ENCODE results near the gene NPAS3.

Gene NPAS3

DNA sequence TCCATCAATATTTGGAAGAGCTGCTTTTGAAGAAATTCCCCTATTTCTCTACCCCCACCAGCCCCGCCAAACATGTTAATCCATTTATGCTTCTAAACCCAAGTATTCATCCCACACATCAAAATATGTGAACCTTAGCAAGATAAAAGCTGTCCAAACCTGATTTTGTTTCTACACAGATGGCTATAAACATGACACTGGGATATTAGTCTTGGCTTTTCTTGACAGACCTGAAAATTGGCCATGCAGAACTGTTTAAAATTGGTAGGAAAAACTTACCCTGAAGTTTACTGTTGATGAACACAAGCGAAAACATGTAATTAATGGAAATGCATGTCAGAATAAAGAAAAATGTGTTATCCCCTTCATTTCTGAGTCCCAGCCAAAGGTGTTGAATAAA, 642.2 kb downstream of the NPAS3 start:
- no peak for DNase-seq (ENCODE audit: low read depth in 2 of 2)

DNA sequence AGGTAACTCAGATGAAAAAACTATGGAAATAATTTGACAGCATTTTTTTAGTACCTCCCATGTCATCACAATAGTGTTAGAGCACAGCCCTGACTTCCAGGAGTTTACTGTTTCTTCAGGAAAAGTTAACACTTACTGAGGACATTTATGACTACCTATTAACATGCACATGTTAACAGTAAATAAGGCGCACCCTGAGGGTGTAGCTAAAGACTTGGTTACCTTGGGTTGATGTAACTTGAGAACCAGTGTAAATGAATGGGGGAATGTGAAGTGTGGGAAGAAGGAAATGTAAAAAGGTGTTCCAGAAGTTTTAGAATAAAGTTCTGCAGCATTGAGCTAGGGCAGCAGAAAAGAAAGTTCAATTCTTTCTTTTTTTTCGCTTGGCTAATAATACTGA, 646.0 kb downstream of the NPAS3 start:
- no peak for DNase-seq (ENCODE audit: low read depth in 2 of 2)

DNA sequence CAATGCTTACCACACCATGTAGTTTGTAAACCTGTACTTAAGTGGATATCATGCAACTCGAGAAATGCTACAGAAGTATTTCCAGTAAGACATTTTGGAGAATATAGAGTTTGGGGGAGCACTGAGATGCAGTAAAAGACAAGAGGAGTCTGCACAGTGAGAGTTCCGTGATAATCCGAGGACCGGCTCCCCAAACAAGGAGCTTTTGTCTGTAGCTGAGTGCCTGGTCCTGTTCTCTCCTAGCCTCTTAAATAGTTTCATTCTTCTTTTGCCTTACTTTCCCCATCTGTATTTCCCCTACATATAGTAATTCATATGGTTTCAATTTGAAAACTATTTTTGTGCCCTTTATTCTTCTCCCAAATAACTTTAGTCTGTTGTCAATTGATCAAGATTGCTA, 648.1 kb downstream of the NPAS3 start:
- no peak for DNase-seq (ENCODE audit: low read depth in 2 of 2)

DNA sequence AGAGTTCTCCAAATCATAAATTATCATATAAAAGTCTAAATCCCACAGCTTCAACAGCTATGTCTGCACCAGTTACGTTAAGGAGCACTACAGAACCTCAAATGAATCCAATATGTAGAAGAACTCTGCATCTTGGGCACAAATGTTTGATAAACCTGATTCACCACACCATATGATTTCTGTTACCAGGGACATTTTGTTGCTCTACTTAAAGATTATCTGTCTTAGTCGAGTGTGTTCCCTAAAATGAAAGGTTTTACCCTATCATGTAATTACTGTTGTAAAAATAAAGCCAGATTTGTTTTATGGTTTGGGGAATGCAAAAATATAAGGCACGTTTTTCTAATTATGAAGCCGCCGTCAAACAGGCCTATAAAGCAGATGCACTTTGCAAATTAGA, 649.1 kb downstream of the NPAS3 start:
- no peak for DNase-seq (ENCODE audit: low read depth in 2 of 2)

DNA sequence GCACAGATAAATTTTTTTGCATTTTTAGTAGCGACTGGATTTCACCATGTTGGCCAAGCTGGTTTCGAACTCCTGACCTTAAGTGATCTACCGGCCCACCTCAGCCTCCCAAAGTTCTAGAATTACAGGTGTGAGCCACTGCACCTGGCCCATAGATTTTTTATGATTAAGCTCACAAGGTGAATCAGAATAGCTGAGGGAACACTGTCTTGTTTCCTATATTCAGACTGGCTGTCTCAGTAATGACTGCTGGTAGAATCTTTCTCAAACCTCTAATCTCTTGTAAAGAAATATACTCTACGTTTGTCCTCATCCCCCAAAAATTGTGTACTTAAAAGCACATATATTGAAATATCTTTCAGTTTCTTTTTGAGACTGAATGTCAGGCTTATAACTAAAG, 650.1 kb downstream of the NPAS3 start:
- no peak for DNase-seq (ENCODE audit: low read depth in 2 of 2)

DNA sequence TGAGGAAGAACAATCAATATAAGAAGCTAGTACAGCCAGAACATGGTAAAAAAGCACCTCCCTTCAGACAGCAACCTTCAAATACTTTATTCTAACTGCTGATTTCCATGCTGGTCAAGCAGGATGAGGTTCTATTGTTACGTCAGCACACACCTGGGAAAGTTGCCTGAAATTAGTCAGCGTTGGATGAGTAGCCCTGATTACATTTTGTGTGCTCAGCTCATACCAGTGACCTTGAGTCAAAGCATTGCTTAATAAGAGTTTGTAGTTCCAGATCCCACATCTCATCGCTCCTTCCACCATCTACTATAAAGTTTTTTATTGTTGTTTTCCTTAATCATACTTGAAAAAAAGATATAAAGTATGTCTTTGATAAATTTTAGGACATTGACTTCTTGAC, 650.7 kb downstream of the NPAS3 start:
- no peak for DNase-seq (ENCODE audit: low read depth in 2 of 2)

DNA sequence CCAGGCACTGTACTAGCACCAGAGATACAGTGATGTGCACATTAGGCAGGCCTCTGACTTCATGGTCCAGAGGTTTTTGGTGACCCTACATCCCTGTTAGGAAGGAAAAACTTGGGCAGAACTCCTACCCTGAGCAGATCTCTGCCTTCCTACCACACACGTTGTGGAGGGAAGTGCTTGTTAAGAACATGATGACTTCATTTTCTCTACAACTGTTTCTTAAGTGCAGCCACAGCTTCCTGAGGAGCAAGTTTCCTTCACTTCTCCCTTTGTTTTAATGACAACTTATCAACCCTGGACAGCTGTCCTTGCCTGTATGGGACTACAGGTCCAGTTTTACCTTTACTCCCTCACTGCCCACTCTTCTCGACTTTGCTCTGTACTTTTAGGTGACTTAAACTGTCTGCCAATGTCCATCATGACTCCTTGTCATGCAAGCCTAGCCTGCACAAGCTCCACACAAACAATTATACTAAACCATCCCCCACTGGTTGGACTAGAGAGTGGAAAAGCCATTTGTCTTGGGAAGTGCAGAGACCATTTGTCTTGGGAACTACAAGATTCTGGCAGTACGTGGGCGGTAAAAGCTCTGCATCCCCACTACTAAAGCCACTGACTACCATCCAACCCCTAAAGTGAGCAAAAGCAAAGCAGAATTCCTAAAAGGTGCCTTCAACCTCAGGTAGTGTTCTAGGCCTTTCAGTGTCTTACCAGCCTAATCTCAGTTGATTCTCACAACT, 652.4 kb downstream of the NPAS3 start:
- no peak for DNase-seq (ENCODE audit: low read depth in 2 of 2)

DNA sequence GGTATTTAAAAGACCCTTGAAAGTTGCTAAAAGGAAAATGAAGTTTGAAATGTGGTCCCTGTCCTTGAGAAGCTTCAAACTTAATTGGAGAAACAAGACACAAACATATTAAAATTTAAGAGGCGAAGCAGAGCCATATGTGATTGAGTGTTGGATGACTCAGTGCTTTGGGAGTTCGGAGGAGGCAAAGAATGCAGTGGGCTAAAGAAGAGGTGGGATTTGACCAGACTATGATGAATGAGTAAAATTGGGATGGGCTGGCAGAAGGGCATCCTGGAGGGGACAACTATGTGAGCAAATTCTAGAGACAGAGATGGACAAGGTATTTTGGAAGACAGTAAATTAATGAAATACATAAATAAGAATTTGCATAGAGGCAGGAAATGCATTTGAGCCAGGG, 653.6 kb downstream of the NPAS3 start:
- DNase-seq (ENCODE audit: low read depth in 2 of 2) = no peak

DNA sequence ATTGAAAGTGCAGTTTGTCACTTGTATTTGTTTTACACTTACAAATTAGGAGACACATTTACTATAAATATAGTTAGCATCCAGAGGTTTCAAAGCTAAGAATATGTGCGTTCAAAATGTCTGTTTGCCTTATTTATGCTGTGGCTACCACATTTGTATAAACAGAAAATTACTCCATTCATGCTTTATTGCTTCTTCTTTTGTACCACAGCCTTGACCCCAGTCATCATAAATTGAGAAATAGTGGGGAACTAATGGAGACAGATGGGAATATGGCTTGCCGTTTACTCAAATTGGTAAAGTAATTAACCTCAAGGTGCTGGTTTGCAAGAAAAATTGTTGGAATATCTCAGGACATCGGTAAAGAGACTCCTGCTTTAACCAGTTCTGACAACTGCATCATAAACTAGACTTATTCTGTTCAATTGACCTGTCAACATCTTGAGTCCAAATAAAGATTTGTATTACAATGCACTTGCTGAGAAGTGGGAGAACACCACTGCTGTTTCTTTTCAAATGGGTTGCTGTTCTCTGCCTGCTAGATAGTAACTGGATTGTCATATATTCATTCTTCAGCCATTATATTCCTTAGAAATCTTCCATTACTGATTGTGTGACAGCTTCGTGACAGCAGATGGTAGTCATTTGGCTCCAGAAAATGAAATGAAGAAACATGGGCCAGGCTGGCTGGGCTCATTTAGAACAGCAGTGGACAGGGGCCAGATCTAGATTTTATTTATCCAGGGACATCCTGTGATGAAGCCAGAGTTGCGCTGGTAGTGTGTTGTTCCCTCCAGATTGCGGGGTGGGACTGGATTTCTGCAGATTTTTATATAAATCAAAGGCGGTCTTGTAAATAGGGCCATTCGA, 657.8 kb downstream of the NPAS3 start:
- DNase-seq (ENCODE audit: low read depth in 2 of 2) = no peak

DNA sequence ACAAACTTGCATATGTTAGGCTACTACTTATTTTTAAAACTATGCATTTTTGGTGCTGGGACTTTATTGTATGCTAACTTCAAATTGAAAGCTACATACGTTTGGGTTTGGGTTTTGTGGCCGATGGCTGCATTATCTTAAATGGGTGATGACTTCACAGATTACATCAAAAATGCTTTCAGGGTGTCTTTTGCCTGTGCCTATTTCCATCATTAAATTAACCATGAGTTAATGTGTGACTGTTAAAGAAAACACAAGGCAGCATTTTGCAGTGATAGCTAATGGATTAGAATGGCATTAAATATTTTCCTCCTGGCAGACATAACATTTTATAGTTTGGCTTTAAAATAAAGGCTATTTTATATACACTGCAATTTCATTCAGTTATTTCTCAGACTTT, 659.9 kb downstream of the NPAS3 start:
- DNase-seq (ENCODE audit: low read depth in 2 of 2) = no peak

DNA sequence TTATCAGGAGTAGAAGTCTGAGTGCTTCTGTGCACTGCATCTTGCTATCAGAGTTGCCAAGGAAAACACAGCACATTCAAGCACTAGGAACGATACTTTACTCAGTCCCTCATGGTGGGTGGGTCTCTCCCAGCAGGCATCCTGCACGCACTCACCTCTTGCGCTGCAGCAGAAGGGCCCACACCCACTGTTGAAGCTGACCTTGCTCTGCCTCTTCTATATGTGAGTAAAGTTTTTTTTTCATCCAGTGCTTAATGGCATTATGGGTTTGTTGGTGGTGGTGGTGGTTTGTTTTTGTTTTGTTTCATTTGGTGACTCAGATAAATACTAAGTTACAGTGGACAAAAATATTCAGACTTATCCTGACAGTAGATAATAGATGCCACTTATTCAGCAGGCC, 663.7 kb downstream of the NPAS3 start:
- DNase-seq (ENCODE audit: low read depth in 2 of 2) = no peak

DNA sequence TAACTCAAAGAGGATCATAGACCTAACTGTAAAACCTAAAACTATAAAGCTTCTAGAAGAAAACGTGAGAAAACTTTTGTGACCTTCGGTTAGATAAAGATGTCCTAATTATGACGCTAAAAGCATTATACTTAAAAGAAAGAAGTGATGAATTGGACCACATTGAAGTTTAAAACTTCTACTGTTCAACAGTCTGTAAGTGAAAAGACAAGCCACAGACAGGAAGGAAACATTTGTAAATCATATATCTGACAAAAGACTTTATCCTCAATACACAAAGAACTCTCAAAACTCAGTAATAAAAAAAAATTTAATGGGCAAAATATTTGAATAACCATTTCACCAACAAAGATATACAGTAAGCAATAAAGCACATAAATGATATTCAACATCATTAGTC, 667.9 kb downstream of the NPAS3 start:
- no peak for DNase-seq (ENCODE audit: low read depth in 2 of 2)

DNA sequence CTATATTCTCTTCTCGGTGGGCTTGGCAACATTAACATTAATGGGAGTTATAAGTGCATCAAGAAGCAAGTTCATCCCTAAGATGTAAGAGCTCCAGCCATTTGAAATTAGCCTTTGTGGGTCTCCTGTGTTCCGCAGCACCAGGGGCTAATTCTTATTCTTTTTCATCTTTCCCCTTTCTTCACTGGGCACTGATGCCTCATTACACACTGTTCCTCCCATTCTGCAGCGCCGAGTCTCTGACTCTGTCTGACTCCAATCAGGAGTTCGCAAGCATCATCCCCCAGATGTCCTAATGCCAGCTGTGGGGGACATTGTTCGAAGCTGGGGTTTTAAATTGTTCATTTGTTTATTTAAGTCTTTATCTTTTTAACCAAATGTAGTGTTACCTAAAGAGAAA, 670.9 kb downstream of the NPAS3 start:
- DNase-seq (ENCODE audit: low read depth in 2 of 2) = no peak

DNA sequence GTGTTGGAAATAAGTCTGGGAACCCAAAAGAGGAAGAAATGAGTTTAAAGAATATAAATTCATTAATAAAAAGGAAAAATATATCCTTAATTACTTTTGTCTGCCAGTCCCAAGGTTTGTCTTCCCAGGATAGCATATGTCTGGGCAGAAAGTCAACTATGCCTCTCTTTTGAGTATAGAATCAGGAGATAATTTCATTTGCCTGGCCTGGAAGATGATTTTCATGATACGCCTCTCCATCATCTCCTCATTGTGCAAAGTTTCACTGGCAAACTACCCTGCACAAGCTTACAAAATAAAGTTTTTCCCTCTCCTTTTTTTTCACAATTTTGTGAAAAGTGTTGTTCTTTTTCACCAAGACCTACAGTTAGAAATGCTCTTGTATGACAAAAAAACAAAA, 671.4 kb downstream of the NPAS3 start:
- DNase-seq (ENCODE audit: low read depth in 2 of 2) = no peak

DNA sequence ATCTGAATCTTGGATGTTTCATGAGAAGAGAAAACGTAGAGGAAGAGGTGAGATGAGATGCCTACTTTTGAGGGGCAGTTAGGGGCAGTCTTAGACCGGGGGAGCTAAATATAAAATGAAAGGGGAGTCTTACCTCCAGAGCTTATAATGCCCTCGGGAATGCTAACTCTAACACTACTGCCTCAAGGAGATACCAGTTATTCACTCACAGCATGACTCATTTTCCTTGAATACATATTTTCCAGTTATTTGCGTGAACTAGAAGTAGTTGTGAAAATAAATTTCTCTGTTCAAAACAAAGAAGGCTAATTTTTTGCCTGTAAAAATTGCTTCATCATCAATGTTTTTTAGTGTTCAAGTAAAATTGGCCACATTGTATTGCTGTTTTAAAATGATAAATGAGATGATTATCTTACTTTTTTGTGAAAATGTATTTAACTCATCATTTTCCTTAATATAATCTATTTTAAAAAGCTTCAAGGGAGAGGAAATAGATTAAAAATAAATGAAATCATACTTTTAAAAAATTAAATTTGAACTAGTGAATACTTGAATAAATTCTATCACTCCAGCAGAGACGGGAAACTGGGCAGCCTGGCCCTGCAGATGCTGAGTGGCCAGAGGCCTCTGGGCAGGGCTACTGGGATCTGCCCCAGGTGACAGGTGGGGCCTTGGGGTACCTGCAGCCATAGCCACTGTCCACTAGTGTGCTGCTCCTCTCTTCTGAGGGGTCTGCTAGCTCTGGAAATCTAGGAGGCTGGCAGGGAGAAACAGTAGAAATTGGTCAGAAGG, 672.9 kb downstream of the NPAS3 start:
- no peak for DNase-seq (ENCODE audit: low read depth in 2 of 2)

DNA sequence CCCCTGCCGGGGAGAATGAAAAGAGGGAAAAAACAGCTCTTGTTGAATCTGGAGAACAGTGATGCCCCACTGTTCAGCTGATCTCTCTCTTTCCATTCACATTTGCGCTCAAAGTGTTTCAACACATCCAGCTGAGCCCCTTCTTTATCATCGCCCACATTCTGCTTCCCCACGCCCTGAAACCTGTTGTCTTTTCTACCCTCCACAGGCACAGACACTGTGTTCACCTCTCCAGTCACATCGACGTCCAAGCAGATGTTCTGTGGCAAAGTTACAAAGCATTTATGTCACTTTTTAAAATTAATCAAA, 673.5 kb downstream of the NPAS3 start:
- no peak for DNase-seq (ENCODE audit: low read depth in 2 of 2)

DNA sequence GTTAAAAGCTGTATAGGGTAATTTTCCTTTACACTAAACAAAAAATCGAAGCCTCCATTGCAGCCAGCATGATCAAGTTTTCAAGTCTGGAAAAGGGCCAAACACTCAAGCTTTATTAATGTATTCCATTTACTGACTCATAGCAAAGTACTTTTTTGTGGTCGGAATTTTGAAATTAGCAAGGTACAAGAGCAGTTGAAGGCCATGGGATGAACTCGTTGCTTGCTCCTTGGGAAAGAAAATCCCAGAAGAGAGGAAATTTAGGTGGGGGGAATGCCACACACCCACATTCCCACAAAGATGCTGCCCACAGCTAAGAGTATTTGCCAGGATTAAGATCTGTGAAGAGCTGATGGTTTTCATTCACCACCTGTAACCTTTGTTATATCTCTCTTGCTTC, 678.5 kb downstream of the NPAS3 start:
- DNase-seq (ENCODE audit: low read depth in 2 of 2) = no peak

DNA sequence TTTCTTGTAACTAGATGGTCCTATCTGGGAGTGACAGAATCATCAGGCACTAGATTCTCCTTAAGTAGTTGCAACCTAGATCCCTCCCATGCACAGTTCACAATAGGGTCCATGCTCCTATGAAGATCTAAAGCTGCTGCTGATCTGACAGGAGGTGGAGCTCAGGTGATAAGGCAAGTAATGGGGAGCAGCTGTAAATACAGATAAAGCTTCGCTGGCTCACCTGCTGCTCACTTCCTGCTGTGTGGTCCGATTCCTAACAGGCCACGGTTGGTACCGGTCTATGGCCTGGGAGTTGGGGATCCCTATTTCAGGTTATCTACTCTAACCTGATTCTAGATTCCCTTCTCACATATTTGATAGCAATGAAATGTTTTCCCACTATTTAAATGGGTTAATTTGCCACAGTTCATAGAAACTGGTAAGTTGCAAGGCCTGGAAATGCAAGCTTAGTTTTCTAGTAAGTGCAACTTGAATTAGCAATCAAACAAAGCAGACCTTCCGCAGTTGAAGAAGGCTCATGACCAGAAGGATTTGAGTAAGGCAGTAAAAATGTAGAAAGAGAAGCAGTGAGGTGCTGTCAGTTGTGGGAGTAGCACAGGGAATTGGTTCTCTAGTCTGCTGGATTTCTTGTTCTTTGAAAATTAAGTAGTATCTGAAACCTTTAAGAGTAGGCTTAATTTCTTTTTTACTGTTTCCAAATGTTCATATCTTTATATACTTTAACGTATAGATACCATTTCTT, 679.9 kb downstream of the NPAS3 start:
- no peak for DNase-seq (ENCODE audit: low read depth in 2 of 2)

DNA sequence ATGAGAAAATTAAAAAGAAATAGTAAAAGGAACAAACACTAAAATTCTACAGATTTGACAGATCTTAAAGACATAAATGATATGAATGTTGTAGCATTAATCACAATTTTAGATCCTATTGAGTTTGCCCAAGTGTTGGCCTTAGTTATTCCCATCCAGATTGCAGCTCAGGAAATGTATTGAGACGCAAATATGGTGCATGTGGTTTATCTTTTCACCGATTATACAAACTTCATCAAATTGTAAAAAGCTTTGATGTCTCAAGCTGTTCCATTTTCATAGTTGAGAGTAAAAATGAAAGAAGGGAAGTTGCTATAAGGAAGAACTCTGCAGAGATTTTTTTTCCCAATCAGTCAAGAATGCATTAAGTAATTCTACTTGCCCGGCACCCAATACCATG, 683.8 kb downstream of the NPAS3 start:
- no peak for DNase-seq (ENCODE audit: low read depth in 2 of 2)

DNA sequence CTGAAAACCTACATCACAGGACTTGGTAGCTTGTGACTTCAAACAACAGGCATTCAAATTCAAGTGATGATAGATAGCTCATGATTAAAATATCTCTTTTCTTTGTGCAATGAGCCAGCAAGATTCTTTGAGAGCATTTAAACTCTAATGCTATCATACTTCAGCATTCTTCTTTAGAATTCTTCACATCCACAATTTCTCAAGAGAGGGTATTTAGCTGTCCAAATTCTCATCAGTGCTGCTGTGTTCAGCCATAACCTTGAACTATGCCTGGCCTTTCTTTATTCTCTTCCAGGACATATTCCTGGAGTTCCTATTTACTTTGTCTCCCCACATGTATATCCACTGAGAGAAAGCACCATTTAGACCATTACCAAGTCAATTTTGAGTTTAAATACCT, 691.1 kb downstream of the NPAS3 start:
- no peak for DNase-seq (ENCODE audit: low read depth in 2 of 2)

DNA sequence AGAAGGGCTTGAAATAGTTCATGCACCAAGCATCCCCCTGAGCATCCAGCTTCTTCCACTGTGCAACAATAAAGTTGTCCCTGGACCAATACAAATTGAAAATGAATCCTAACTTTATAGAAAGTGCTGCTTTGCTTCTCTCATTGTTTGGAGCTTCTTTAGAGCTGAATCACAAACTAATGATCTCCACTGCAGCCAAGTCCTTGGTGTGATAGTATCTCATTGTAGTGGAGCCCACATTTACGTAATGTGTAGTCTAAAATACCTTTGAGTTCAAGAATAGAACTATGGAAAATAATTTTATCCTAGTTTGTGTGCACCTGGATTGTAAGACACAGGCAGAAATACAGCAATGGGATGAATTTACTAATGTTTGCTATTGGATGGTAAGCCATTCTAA, 692.3 kb downstream of the NPAS3 start:
- no peak for DNase-seq (ENCODE audit: low read depth in 2 of 2)

DNA sequence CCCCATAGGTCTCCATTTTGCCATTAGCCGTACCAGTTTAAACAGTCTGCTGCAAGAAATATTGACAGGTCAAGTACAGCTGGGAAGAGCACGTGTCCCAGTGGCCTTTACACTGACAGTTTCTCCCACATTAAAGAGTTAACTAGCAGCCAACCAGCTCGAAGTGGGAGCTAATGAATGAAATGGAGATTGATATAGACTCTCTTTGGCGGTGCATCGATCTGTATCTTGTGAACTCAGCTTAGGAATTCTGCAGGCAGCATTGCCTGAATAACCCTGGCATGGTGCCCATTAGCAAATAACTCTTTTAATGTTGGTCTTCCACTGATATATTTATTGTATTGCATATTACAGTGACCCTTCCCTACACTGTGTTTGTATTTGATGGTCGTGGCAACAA, 692.8 kb downstream of the NPAS3 start:
- no peak for DNase-seq (ENCODE audit: low read depth in 2 of 2)

Data from stimulated activated CD8-positive, alpha-beta memory T cell treated with anti-CD3 and anti-CD28 coated beads, Interleukin-2, amount 100 ng/mL, for 48 hours (primary cell).